Glutamatergic neuron (in vitro differentiated cells): ENCODE measurements around the gene LRRC56. TPM values are rescaled to one million over a fixed set of nuclear protein-coding genes. Genes with fewer than 3 reads are reported as not detected.
"Not testable (repeated sequence)": the region's sequence is repeated elsewhere in the genome, so short reads cannot be mapped to it uniquely, and the experiment has no call there.

Source experiments
- DNase-seq: peaks from one replicate; pipeline ENCODE4 v3.0.0; 2022
- H3K27ac Mint-ChIP-seq: one replicate; pipeline ENCODE4 v1.8.0; 2020; ENCODE audit warnings: mild to moderate bottlenecking, mixed read lengths, inconsistent platforms; ENCODE audit not compliant: unreplicated experiment
- H3K27me3 Mint-ChIP-seq: one replicate; pipeline ENCODE4 v1.8.0; 2020; ENCODE audit warnings: mild to moderate bottlenecking, moderate library complexity, mixed read lengths, inconsistent platforms; ENCODE audit not compliant: unreplicated experiment
- H3K36me3 Mint-ChIP-seq: one replicate; pipeline ENCODE4 v1.8.0; 2020; ENCODE audit warnings: mild to moderate bottlenecking, mixed read lengths, inconsistent platforms; ENCODE audit not compliant: unreplicated experiment
- H3K4me1 Mint-ChIP-seq: one replicate; pipeline ENCODE4 v1.8.0; 2020; ENCODE audit warnings: mild to moderate bottlenecking, low read depth, mixed read lengths, inconsistent platforms; ENCODE audit not compliant: unreplicated experiment
- H3K4me3 Mint-ChIP-seq: one replicate; pipeline ENCODE4 v1.8.0; 2020; ENCODE audit warnings: mild to moderate bottlenecking, mixed read lengths, inconsistent platforms; ENCODE audit not compliant: unreplicated experiment
- H3K9me3 Mint-ChIP-seq: one replicate; pipeline ENCODE4 v1.8.0; 2020; ENCODE audit warnings: mild to moderate bottlenecking, moderate library complexity, mixed read lengths, inconsistent platforms; ENCODE audit not compliant: unreplicated experiment
- CTCF ChIP-seq: fragments of 200-600 bp; sonication (generic); IDR thresholded peaks from one replicate; pipeline ENCODE4 v1.5.0; 2021; ENCODE audit not compliant: partially characterized antibody, unreplicated experiment
- total RNA-seq: library from RNA; stranded (reverse); fragmentation: NEBNext Ultra II Directional; extraction: Animal tissue kit (Norgen Biotek cat#: 25700); gene quantifications from one replicate; pipeline ENCODE4 v1.2.1, GENCODE V29; 2021; ENCODE audit not compliant: unreplicated experiment

LRRC56 gene
- total RNA-seq, 1 donor from 2014 or later = 2.6 TPM

GRCh38 chr11:569158-569885 lies 32.0 kb downstream of the LRRC56 start:
- Mint-ChIP-seq H3K9me3 (peaks cover 5% of the 10 kb centered on the region), H3K4me3 (peak overlapping the region; percentile 81), H3K36me3 (no peaks in the 10 kb centered on the region), H3K4me1 (peaks cover 4% of the 10 kb centered on the region), H3K27ac (peak overlapping the region; percentile 75), H3K27me3 (peaks cover 9% of the 10 kb centered on the region)
- no peak for DNase-seq
- no peak for TF ChIP-seq CTCF

- TF ChIP-seq CTCF = no peak
- Mint-ChIP-seq H3K4me3 (no peak overlapping the region), H3K27me3 (peaks cover 16% of the 10 kb centered on the region)
Observed at GRCh38 chr11:571802-572185, 34.5 kb downstream of the LRRC56 start.

GRCh38 chr11:573146-573759 lies 35.9 kb downstream of the LRRC56 start:
- Mint-ChIP-seq H3K27ac (no peak overlapping the region), H3K36me3 (no peaks in the 10 kb centered on the region), H3K9me3 (peaks cover 12% of the 10 kb centered on the region), H3K27me3 (peaks cover 22% of the 10 kb centered on the region), H3K4me3 (no peak overlapping the region), H3K4me1 (peaks cover 17% of the 10 kb centered on the region)
- DNase-seq = no peak
- TF ChIP-seq CTCF = no peak

More at GRCh38 chr11:571802-572185, 34.5 kb downstream of the LRRC56 start:
- DNase-seq = no peak
- Mint-ChIP-seq H3K4me1 (peaks cover 11% of the 10 kb centered on the region), H3K36me3 (no peaks in the 10 kb centered on the region), H3K9me3 (peaks cover 10% of the 10 kb centered on the region), H3K27ac (no peak overlapping the region)

- Mint-ChIP-seq H3K4me1 (peaks cover 17% of the 10 kb centered on the region), H3K9me3 (peaks cover 12% of the 10 kb centered on the region), H3K27me3 (peaks cover 21% of the 10 kb centered on the region), H3K4me3 (peak overlapping the region; percentile 89)
- not testable (repeated sequence) for DNase-seq, H3K36me3 Mint-ChIP-seq, H3K27ac Mint-ChIP-seq
Observed at GRCh38 chr11:574031-574570, 36.8 kb downstream of the LRRC56 start.

- DNase-seq = no peak
- Mint-ChIP-seq H3K4me3 (peak overlapping the region; percentile 89), H3K27ac (peak overlapping the region; percentile 55), H3K9me3 (peaks cover 12% of the 10 kb centered on the region), H3K27me3 (peaks cover 19% of the 10 kb centered on the region), H3K4me1 (peaks cover 22% of the 10 kb centered on the region), H3K36me3 (no peaks in the 10 kb centered on the region)
- no peak for TF ChIP-seq CTCF
Observed at GRCh38 chr11:574632-575312, 37.4 kb downstream of the LRRC56 start.
